HG03175 (cell line): ENCODE results near the gene NEUROG2.
A peak's percentile ranks its signal among the peaks of the same experiment; 100 is the strongest.
"Not testable (repeated sequence)": the region's sequence is repeated elsewhere in the genome, so short reads cannot be mapped to it uniquely, and the experiment has no call there.

Source experiments
- ATAC-seq: cut with Tn5 transposase; IDR thresholded peaks from one replicate; pipeline ENCODE4 v1.9.1; 2021; ENCODE audit warnings: mild to moderate bottlenecking, moderate library complexity; ENCODE audit not compliant: unreplicated experiment

NEUROG2 gene

DNA sequence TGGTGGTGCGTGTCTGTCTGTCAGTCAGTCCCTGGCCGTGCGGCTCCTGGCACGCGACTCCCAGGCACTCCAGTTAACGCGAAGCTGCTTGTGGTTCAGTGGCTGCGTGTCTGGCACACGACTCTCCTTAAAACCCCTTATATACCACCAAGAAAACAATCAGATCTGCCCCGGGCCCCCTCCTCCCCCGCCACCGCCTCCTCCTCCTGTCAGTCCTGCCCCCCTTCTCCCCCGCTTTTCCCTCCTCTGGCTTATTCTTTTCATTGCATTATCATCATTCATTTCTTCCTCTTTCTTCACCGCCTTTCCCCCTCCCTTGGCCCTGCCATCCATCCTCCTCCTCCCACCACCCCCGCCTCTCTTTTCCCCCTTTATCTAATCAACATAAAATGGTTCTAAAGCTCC lies at the start of gene NEUROG2:
NEUROG2 (minus strand) TSS at position 115 of the 405 bp plus-strand sequence. CDS start 705 bp downstream, outside the sequence.
- no peak for ATAC-seq

GRCh38 chr4:112564706-112565270 lies 48.8 kb upstream of the NEUROG2 start:
- ATAC-seq = no peak

- ATAC-seq = no peak
Measured at GRCh38 chr4:112563431-112564200, 47.6 kb upstream of the NEUROG2 start.

- ATAC-seq = no peak
Measured at GRCh38 chr4:112562254-112562879, 46.4 kb upstream of the NEUROG2 start.

DNA sequence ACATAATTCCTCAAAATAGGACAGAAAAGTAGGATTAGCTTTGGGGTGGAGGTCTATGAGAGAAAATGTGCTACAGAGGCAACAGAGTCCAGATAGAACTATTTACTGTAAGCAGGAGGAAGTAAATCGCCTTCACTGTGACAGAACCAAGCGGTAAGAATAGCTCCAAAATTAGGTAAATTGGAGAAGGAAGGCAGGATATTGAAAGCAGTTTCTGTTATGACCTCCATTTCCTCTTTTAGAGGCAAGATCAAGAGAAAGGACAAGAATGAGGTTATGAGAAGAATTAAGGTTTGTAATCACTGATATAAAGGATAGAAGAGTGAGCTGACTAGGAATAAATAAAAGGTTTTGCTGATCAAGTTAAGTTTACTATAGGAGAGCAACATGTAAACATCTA lies 44.1 kb upstream of the NEUROG2 start:
- ATAC-seq = peak; percentile 66

DNA sequence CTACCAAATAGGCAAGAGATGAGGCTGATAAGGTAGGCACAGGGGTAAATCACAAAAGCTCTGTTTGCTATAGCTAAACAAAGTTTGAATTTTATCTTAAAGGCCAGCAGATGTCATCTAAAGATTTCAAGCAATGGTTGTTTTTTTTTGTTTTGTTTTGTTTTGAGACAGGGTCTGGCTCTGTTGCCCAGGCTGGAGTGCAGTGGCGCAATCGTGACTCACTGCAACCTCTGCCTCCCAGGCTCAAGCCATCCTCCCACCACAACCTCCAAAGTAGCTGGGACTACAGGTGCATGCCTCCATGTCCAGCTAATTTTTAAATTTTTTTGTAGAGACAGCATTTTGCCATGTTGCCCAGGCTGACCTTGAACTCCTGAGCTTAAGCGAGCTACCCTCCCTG lies 43.1 kb upstream of the NEUROG2 start:
- ATAC-seq = no peak

GRCh38 chr4:112557676-112558411 lies 41.9 kb upstream of the NEUROG2 start:
- no peak for ATAC-seq

- ATAC-seq = not testable (repeated sequence)
Measured at GRCh38 chr4:112554271-112554670, 38.3 kb upstream of the NEUROG2 start.

GRCh38 chr4:112552668-112553067 lies 36.7 kb upstream of the NEUROG2 start:
- ATAC-seq = no peak

DNA sequence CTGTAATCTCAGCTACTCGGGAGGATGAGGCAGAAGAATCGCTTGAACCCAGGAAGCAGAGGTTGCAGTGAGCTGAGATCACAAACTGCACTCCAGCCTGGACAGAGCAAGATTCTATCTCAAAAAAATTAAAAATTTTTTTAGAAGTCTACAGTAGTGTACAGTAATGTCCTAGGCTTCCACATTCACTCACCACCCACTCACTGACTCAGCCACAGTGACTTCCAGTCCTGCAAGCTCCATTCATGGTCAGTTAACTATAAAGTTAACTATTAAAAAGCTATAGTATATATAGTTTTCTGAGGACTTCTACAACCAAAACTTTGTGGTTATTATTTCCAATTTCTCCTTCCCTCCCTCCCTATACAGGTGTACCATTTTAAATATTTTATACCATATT lies 34.7 kb upstream of the NEUROG2 start:
- no peak for ATAC-seq

DNA sequence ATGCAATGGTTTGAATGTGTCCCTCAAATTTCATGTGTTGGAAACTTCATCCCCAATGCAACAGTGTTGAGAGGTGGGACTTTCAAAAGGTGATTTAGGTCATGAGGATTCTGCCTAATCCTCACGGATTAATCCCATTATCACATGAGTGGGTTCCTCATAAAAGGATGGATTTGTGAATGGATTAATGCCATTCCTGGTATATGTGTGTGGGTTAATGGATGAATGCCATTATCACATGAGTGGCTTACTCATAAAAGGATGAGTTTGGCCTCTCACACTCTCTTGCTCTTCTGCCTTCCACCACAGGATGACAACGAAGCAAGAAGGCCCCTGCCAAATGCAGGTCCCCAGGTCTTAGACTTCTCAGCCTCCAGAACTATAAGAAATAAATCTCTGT lies 30.5 kb upstream of the NEUROG2 start:
- no peak for ATAC-seq

GRCh38 chr4:112545346-112545745 lies 29.4 kb upstream of the NEUROG2 start:
- ATAC-seq = no peak

DNA sequence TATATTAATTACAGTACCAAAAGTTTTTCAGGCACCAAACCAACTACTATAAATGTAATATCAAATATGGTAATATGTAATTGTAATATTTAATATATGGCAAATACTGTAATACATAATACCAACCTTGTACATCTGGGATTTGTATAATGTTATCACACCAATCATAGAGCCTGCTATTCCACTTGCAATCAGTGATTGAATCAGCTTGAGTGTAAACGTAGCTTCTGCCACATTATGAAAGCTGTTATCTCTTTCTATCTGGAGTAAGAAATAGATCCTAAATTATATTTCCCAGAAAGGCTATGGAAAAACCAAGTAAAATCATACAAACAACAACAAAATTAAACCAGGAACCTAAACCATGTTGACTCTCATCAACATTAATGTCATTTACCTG lies 24.7 kb upstream of the NEUROG2 start:
- no peak for ATAC-seq

DNA sequence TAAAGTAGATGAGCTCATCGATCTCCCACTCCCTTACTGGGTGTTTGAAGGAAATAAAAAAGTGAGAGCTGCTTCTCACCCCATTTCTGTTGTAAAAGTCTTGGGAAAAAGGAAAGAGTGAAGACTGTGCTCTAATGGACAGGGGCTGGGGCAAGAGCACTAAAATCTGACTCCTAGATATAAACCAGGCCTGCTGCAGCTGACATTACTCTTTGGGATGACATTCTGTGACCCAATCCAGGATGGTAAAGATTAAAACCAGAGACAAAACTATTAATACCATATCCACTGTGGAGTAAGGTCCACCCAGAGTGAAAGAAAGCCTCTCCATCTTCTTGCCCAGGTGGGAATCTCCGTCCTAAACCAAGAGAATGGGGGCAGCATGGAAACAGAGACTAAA lies 20.1 kb upstream of the NEUROG2 start:
- ATAC-seq = no peak

- no peak for ATAC-seq
Measured at GRCh38 chr4:112532267-112532666, 16.3 kb upstream of the NEUROG2 start.

DNA sequence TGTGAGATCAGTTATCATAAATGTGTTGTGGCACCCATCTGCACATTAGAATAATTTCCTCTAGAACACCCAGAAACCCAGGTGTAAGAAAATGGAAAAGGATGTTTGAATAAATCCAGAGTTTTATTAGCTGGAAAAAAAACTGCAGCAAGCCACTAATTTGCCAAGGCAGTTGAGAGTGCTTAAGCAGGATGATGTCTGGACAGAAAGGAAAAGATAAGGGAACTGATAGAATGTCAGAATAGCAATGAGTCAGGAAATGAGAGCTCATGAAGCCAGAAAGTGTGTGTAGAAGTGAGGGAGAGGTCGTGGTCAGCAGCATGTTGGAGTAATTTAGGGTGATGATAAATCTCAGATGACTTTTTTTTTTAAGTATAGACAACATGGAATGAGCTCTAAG lies 15.2 kb upstream of the NEUROG2 start:
- no peak for ATAC-seq

DNA sequence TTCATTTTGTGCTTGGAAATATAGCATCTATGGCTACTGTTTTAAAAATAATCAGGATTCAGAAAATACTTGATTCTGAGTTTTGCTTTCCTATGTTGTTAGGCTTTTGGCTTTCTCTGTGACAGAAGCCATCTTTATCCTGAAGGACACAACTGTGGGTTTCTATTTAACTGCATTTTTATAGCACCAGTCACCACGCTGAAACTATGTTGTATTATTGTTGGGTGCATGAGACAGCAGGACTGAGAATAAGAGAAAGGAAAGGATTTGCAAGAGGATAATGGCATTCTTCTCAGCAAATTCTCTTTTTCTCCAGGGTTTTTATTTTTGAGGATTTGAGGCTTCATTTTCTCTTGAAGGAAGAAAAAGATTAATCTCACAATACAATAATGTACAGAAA lies 10.1 kb upstream of the NEUROG2 start:
- ATAC-seq = no peak

DNA sequence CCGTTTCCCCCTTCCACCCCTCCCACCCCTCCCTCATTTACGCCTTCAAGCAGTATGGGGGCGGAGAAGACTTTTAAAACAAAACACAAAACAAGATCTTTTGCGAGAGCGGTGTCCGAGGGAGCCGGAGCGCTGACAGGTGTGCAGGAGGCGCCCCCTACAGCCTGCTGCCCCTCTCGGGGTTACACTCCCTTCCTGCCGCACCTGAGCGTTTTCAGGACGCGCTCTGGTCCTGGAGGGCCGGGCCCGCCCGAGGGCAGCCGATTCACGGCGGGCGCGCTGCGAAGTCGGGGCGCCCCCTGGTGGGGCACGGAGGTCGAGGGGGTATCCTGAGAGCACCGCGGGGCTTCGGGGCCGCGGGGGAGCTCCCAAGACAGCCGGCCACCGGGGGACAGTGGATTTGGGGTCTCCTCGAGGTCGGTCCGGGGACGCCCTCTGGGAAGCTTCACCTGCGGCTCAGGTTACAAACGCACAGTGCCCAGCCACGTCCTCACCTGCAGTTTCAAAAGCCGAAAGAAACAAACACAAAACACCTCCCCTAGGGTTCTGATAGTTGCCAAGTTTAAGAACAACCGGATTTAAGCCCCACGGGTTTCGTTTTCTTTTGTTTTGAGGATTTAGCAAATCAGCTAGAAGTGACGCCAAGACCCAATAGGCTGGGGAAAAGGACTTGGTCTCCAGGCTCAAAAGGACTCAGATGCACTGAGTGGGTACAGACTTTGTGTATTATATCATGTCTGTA lies 8.0 kb upstream of the NEUROG2 start:
- peak; percentile 70 for ATAC-seq

DNA sequence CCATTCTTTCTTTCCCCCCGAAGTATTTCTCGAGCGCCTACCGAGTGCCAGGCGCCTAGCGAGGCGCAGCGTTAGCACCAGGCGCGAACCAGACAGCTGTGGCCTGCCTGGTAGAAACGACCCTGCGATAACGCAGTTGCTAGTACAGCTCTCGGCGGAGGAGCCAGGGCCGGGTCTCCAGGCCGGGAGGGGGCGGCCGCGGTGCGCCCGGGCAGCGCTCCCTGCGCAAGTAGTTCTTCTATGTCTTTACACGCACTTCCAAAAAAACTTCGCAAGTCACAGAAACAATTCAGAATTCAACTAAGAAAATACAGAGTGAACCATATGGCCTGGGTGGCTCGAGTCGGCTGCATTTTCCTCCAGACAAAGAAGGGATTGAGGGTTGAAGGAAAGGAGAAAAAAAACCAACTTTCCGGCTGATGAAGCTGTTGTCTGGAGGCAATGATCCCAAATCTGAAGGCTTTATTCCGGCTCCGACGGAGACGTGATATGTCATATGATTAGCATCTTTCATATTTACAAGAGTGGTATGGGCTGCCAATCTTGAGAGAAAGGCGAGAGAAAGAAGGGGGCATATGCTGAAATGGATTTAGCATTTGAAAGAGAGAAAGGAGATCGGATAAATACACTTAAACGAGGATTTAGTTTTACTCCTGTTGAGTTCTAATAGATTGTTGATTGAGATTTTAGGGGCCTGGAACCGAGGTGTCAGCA lies 7.2 kb upstream of the NEUROG2 start:
- peak; percentile 36 for ATAC-seq

GRCh38 chr4:112522431-112522830 lies 6.5 kb upstream of the NEUROG2 start:
- ATAC-seq = not testable (repeated sequence)
